Measurements from ENCODE around the gene SPTBN4.

SPTBN4 gene

DNA sequence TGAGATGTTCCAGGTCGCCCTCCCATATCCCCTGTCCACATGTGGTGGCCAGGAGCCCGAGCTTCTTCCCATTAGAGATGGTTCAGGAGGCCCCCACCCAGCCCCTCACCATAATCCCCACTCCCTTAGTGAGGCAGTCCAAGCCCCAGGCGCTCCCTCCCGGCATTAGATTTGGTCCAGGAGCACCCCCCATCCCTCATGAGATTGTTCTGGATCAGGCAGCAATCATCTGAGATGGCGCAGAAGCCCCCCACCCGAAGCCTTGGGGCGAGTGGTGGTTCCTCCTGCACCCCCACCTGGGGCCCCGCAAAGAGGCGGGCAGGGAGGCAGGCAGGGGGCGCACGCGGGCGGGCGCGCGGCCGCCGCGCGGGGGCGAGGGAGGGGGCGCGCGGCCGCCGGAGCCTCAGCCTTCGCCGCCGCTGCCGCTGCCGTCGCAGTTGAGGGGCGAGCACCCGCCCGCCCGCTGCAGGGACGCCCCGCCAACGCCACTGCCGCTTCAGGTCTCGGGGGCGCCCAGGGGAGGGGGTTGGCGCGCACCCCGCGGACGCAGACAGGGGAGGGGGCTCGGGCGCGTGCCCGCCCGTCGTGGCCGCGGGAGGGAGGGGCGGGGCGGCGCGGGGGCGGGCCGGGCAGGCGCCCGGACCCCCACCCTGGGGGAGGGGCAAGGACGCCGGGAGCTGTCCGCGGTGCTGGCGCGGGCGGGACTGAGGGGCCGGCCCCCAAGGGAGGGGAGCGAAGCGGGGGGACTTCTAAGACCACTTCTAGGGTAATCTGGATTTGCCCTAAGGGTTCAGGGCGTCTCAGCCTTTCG lies 63.5 kb downstream of the SPTBN4 start:
- Histone ChIP-seq H3K14ac (ENCODE audit: low read length) (no peak overlapping the region), H3K4me1 (ENCODE audit: control insufficient read depth in 2 of 2, insufficient read depth in 1 of 2, low read depth in 1 of 2, low read length in 2 of 2) (peaks cover 9 to 10% of the 10 kb centered on the region in 2 donors), H2BK15ac (ENCODE audit: low read length) (no peak overlapping the region), H3K79me1 (ENCODE audit: low read depth, low read length) (no peaks in the 10 kb centered on the region), H3K27me3 (ENCODE audit: control insufficient read depth in 3 of 3, insufficient read depth in 3 of 3, low read depth in 1 of 3, low read length in 3 of 3) (peaks cover 0 to 8% (median 2%) of the 10 kb centered on the region in 3 experiments), H3K23ac (ENCODE audit: low read depth, low read length, poor library complexity) (peak overlapping the region; percentile 57), H3K36me3 (replicated peaks in 1 of 2; ENCODE audit: control insufficient read depth in 2 of 2, insufficient read depth in 2 of 2, low read length in 2 of 2) (no peaks in the 10 kb centered on the region), H3K18ac (ENCODE audit: low read length) (peak overlapping the region; percentile 93), H2BK120ac (ENCODE audit: low read depth, low read length) (no peak overlapping the region), H2AK5ac (ENCODE audit: low read depth, low read length) (peak overlapping the region; percentile 74), H3K9ac (ENCODE audit: low read depth, low read length, poor library complexity) (peak overlapping the region; percentile 88), H3K4ac (ENCODE audit: low read length) (no peak overlapping the region), H3K9me3 (replicated peaks in 1 of 2; ENCODE audit: control insufficient read depth in 2 of 2, insufficient read depth in 1 of 2, low read depth in 1 of 2, low read length in 2 of 2) (no peaks in the 10 kb centered on the region), H3K4me2 (ENCODE audit: insufficient read depth, low read length, poor library complexity, severe bottlenecking) (peak overlapping the region; percentile 31), H3K27ac (replicated peaks; ENCODE audit: low read length) (no peak overlapping the region), H2BK12ac (ENCODE audit: low read length) (no peak overlapping the region), H3K4me3 (ENCODE audit: low read length in 2 of 2) (peak overlapping the region; percentile 39 to 80), H4K8ac (ENCODE audit: low read depth, low read length) (no peak overlapping the region), H4K91ac (ENCODE audit: low read depth, low read length, poor library complexity) (no peak overlapping the region), H2BK5ac (ENCODE audit: low read length) (no peak overlapping the region), H2AFZ (ENCODE audit: low read length) (peak overlapping the region; percentile 92)
- WGBS, 2 donors (ENCODE audit: extremely low coverage in 2 of 2, insufficient read length in 2 of 2, insufficient replicate concordance in 1 of 2), result no CpG with 5 or more reads among the region's 75 CpGs
- DNase-seq (ENCODE audit: low spot score), result peak; percentile 72

DNA sequence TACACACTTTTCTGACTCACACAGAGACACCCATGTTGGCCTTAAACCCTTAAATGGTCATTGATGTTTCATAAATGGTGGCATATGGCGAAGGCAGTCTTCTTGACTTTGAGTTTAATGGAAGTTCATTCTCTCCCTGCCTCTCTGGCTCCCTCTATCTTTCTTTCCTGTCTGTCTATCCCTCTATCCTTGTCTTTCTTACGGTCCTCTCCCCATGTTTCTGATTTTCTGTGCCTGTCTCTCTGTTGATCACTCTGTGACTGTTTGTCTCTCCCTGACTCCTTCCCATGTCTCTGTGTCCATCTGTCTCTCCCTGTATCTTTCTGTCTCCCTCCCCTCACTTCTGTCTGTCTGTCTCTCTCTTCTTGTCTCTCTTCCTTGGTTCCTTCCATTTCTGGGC lies 66.7 kb downstream of the SPTBN4 start:
- no peak overlapping the region for H4K91ac ChIP-seq (ENCODE audit: low read depth, low read length, poor library complexity)
- H4K8ac ChIP-seq (ENCODE audit: low read depth, low read length), result no peak overlapping the region
- H2BK120ac ChIP-seq (ENCODE audit: low read depth, low read length), result no peak overlapping the region
- H3K9me3 ChIP-seq (replicated peaks in 1 of 2; ENCODE audit: control insufficient read depth in 2 of 2, insufficient read depth in 1 of 2, low read depth in 1 of 2, low read length in 2 of 2), result no peaks in the 10 kb centered on the region
- H2AFZ ChIP-seq (ENCODE audit: low read length), result no peak overlapping the region
- WGBS, 2 donors (ENCODE audit: extremely low coverage in 2 of 2, insufficient read length in 2 of 2, insufficient replicate concordance in 1 of 2), result no CpG with 5 or more reads among the region's 2 CpGs
- no peak overlapping the region for H3K4me2 ChIP-seq (ENCODE audit: insufficient read depth, low read length, poor library complexity, severe bottlenecking)
- H3K79me1 ChIP-seq (ENCODE audit: low read depth, low read length), result no peaks in the 10 kb centered on the region
- H2BK5ac ChIP-seq (ENCODE audit: low read length), result no peak overlapping the region
- no peaks in the 10 kb centered on the region for H3K36me3 ChIP-seq (replicated peaks in 1 of 2; ENCODE audit: control insufficient read depth in 2 of 2, insufficient read depth in 2 of 2, low read length in 2 of 2)
- no peak overlapping the region for H3K9ac ChIP-seq (ENCODE audit: low read depth, low read length, poor library complexity)
- H3K4me3 ChIP-seq (ENCODE audit: low read length in 2 of 2), result no peak overlapping the region
- H3K14ac ChIP-seq (ENCODE audit: low read length), result no peak overlapping the region
- no peak overlapping the region for H3K4ac ChIP-seq (ENCODE audit: low read length)
- H2BK15ac ChIP-seq (ENCODE audit: low read length), result no peak overlapping the region
- peaks cover 9 to 10% of the 10 kb centered on the region in 2 donors for H3K4me1 ChIP-seq (ENCODE audit: control insufficient read depth in 2 of 2, insufficient read depth in 1 of 2, low read depth in 1 of 2, low read length in 2 of 2)
- no peak overlapping the region for H2AK5ac ChIP-seq (ENCODE audit: low read depth, low read length)
- no peak overlapping the region for H2BK12ac ChIP-seq (ENCODE audit: low read length)
- no peak overlapping the region for H3K18ac ChIP-seq (ENCODE audit: low read length)
- H3K23ac ChIP-seq (ENCODE audit: low read depth, low read length, poor library complexity), result no peak overlapping the region
- no peak for DNase-seq (ENCODE audit: low spot score)
- H3K27me3 ChIP-seq (ENCODE audit: control insufficient read depth in 3 of 3, insufficient read depth in 3 of 3, low read depth in 1 of 3, low read length in 3 of 3), result peaks cover 0 to 5% (median 2%) of the 10 kb centered on the region in 3 experiments
- no peak overlapping the region for H3K27ac ChIP-seq (replicated peaks; ENCODE audit: low read length)

DNA sequence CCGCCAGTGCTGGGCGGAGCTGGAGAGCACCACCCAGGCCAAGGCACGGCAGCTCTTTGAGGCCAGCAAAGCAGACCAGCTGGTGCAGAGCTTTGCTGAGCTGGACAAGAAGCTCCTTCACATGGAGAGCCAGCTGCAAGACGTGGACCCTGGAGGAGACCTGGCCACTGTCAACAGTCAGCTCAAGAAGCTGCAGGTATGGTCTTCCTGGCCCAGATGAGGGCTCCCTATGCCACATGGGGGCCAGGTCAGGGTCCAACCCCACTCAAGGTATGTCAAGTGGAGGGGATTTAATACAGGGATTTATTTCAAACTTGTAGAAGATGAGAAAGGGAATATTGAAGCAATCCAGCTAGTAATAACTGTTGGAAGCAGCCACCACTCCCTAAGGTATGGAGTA lies 67.3 kb downstream of the SPTBN4 start:
- Histone ChIP-seq H2AFZ (ENCODE audit: low read length) (no peak overlapping the region), H2AK5ac (ENCODE audit: low read depth, low read length) (no peak overlapping the region), H3K9me3 (replicated peaks in 1 of 2; ENCODE audit: control insufficient read depth in 2 of 2, insufficient read depth in 1 of 2, low read depth in 1 of 2, low read length in 2 of 2) (no peaks in the 10 kb centered on the region), H3K4me1 (ENCODE audit: control insufficient read depth in 2 of 2, insufficient read depth in 1 of 2, low read depth in 1 of 2, low read length in 2 of 2) (peaks cover 8 to 9% of the 10 kb centered on the region in 2 donors), H3K27me3 (ENCODE audit: control insufficient read depth in 3 of 3, insufficient read depth in 3 of 3, low read depth in 1 of 3, low read length in 3 of 3) (peaks cover 0 to 5% (median 2%) of the 10 kb centered on the region in 3 experiments), H3K4me2 (ENCODE audit: insufficient read depth, low read length, poor library complexity, severe bottlenecking) (no peak overlapping the region), H3K18ac (ENCODE audit: low read length) (no peak overlapping the region), H2BK15ac (ENCODE audit: low read length) (no peak overlapping the region), H3K36me3 (replicated peaks in 1 of 2; ENCODE audit: control insufficient read depth in 2 of 2, insufficient read depth in 2 of 2, low read length in 2 of 2) (no peaks in the 10 kb centered on the region), H2BK5ac (ENCODE audit: low read length) (no peak overlapping the region), H3K23ac (ENCODE audit: low read depth, low read length, poor library complexity) (no peak overlapping the region), H3K14ac (ENCODE audit: low read length) (no peak overlapping the region), H2BK120ac (ENCODE audit: low read depth, low read length) (no peak overlapping the region), H3K4me3 (ENCODE audit: low read length in 2 of 2) (peak overlapping the region in 1 of 2 donors; percentile 35), H3K9ac (ENCODE audit: low read depth, low read length, poor library complexity) (no peak overlapping the region), H3K27ac (replicated peaks; ENCODE audit: low read length) (no peak overlapping the region), H3K79me1 (ENCODE audit: low read depth, low read length) (no peaks in the 10 kb centered on the region), H4K91ac (ENCODE audit: low read depth, low read length, poor library complexity) (no peak overlapping the region), H2BK12ac (ENCODE audit: low read length) (no peak overlapping the region), H4K8ac (ENCODE audit: low read depth, low read length) (no peak overlapping the region), H3K4ac (ENCODE audit: low read length) (no peak overlapping the region)
- no CpG with 5 or more reads among the region's 4 CpGs for WGBS, 2 donors (ENCODE audit: extremely low coverage in 2 of 2, insufficient read length in 2 of 2, insufficient replicate concordance in 1 of 2)
- DNase-seq (ENCODE audit: low spot score), result no peak

DNA sequence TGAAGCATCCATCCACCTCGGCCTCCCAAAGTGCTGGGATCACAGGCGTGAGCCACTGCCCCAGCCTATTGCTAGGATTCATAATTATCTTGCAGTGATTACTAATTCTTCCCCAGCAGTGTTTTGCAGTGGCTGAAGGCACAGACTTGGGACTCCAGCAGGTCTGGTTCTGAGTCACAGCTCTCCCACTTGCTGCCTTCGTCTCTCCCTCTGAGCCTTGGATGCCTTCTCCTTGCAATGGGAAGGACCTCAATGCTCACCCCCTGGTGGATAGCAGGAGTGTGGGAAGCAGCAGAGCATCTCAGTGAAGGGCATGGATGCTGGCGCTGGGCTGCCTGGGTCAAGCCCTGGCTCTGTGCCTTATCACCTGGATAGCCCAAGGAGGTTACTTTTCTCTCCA lies 72.3 kb downstream of the SPTBN4 start:
- Histone ChIP-seq H3K4me1 (ENCODE audit: control insufficient read depth in 2 of 2, insufficient read depth in 1 of 2, low read depth in 1 of 2, low read length in 2 of 2) (no peaks in the 10 kb centered on the region), H3K79me1 (ENCODE audit: low read depth, low read length) (no peaks in the 10 kb centered on the region), H4K91ac (ENCODE audit: low read depth, low read length, poor library complexity) (no peak overlapping the region), H2BK5ac (ENCODE audit: low read length) (no peak overlapping the region), H3K9me3 (replicated peaks in 1 of 2; ENCODE audit: control insufficient read depth in 2 of 2, insufficient read depth in 1 of 2, low read depth in 1 of 2, low read length in 2 of 2) (no peaks in the 10 kb centered on the region), H3K27me3 (ENCODE audit: control insufficient read depth in 3 of 3, insufficient read depth in 3 of 3, low read depth in 1 of 3, low read length in 3 of 3) (no peaks in the 10 kb centered on the region), H3K4me2 (ENCODE audit: insufficient read depth, low read length, poor library complexity, severe bottlenecking) (no peak overlapping the region), H3K18ac (ENCODE audit: low read length) (no peak overlapping the region), H2BK12ac (ENCODE audit: low read length) (no peak overlapping the region), H2BK15ac (ENCODE audit: low read length) (no peak overlapping the region), H2AK5ac (ENCODE audit: low read depth, low read length) (no peak overlapping the region), H4K8ac (ENCODE audit: low read depth, low read length) (no peak overlapping the region), H3K4ac (ENCODE audit: low read length) (no peak overlapping the region), H2AFZ (ENCODE audit: low read length) (no peak overlapping the region), H3K36me3 (replicated peaks in 1 of 2; ENCODE audit: control insufficient read depth in 2 of 2, insufficient read depth in 2 of 2, low read length in 2 of 2) (no peaks in the 10 kb centered on the region), H3K14ac (ENCODE audit: low read length) (no peak overlapping the region), H3K4me3 (ENCODE audit: low read length in 2 of 2) (no peak overlapping the region), H3K27ac (replicated peaks; ENCODE audit: low read length) (no peak overlapping the region), H2BK120ac (ENCODE audit: low read depth, low read length) (no peak overlapping the region), H3K23ac (ENCODE audit: low read depth, low read length, poor library complexity) (no peak overlapping the region), H3K9ac (ENCODE audit: low read depth, low read length, poor library complexity) (no peak overlapping the region)
- no CpG with 5 or more reads among the region's 4 CpGs for WGBS, 2 donors (ENCODE audit: extremely low coverage in 2 of 2, insufficient read length in 2 of 2, insufficient replicate concordance in 1 of 2)
- no peak for DNase-seq (ENCODE audit: low spot score)

Data from neuronal stem cell (in vitro differentiated cells).